ENCODE measurements around the gene PRKACA.
"Not testable (repeated sequence)": the region's sequence is repeated elsewhere in the genome, so short reads cannot be mapped to it uniquely, and the experiment has no call there.

Gene PRKACA

GRCh38 chr19:14061751-14062557 is 55.6 kb downstream of the PRKACA start, which contains the start of gene PALM3:
PALM3 (minus strand) TSS chr19:14062076; CDS start chr19:14061980, 96 bp downstream.
- no peak for DNase-seq

GRCh38 chr19:14061081-14061749 is 56.3 kb downstream of the PRKACA start:
- no peak for DNase-seq

DNA sequence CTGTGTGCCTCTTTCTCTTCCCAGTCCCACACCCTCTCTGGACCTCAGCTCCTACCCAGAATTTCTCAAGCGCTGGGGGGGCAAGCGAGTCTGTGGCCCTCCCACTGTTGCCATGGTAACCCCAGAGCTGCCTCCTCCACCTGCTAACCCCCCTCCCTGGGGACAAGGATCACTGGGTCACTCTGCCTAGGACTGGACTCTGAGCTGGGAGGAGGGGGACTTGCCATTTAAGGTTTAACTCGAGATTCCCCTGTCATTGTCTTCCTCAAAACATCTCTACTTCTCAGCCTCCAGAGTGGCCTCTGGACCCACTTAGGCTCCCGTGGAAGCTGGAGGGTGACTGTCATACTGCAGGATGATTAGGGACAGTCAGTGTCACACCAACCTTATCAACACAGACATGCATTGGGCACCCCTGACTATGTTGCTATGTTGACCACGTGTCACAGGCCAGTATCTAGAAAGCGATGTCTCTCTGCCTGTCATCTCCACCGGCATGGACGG is 57.9 kb downstream of the PRKACA start:
- DNase-seq: no peak

DNA sequence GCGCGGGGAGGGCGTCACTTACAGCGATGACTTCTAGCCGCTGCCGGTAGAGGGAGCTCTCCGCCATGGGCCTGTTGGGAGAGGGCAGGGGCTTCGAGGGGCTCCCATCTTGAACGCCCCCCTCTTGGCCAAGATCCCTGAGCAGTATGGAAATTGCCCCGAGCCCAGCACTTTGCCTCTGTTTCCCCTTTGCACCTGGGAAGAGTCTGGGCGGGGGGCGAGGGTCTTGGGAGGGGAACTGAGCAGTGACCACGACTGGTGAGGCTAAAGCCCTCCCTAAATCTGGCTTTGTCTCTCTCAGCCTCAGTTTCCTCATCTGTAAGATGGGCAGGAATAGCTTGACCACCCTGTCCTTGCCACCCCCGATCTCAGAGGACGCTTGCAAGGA is 58.5 kb downstream of the PRKACA start:
- DNase-seq: no peak

GRCh38 chr19:14058182-14059092 is 59.1 kb downstream of the PRKACA start:
- no peak for DNase-seq

GRCh38 chr19:14056741-14057356 is 60.7 kb downstream of the PRKACA start:
- no peak for DNase-seq

- DNase-seq: no peak
Measured at GRCh38 chr19:14056069-14056666, 61.4 kb downstream of the PRKACA start.

DNA sequence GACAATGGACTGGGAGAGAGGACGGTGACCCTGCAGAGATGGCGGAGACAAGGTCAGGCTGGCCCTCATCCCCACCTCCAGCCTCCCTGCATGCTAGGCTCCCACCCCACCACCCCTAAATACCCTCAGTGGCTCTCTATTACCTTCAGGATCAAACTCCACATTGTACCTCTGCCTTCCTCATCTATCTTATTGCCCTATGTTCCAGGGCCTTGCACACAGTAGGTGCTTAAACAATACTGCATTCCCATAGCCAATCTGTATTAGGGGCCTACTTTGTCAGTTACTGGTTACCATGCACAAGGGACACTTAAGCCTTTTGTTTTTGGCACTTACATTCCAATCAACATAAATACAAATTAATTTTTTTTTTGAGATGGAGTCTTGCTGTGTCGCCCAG is 62.2 kb downstream of the PRKACA start:
- DNase-seq: no peak

- no peak for DNase-seq
Measured at GRCh38 chr19:14054721-14055120, 62.8 kb downstream of the PRKACA start.

DNA sequence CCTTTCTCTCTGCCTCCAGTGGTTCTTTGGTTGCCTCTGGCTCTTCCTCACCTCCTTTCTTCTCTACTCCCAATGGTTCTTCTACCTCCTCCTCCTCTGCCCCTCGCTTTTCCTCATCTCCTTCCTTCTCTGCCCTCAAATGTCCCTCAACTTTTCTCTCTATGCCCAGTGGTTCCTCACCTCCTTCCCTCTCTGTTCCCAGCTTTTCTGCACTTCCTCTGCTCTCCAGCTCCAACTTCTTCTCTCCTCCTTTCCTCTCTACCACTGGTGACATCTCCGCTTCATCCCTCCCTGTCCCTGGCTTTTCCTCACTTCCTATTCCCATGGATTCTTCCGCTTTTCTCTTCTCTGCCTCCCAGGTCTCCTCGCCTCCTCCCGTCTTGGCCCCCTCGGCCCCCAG is 63.5 kb downstream of the PRKACA start:
- DNase-seq: no peak

GRCh38 chr19:14053500-14053899 is 64.1 kb downstream of the PRKACA start:
- no peak for DNase-seq

DNA sequence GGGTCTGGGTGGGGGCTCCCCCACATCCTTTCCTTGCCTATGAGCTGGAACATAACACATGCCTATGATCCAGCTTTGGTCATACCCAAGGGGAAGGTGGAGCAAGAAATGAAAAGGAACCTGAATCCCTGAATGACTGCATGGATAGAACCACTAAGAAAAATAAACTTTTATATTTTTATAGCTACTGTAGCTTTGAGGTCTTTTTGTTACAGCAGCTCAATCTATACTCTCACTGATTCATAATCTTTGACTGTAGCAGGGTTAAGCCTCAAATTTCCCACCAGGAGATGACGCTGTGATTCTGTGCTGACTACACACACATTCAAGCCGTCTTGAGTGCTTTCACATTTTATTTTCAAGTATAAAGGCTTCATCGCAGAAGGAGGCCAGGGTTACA is 64.5 kb downstream of the PRKACA start:
- DNase-seq: no peak

DNA sequence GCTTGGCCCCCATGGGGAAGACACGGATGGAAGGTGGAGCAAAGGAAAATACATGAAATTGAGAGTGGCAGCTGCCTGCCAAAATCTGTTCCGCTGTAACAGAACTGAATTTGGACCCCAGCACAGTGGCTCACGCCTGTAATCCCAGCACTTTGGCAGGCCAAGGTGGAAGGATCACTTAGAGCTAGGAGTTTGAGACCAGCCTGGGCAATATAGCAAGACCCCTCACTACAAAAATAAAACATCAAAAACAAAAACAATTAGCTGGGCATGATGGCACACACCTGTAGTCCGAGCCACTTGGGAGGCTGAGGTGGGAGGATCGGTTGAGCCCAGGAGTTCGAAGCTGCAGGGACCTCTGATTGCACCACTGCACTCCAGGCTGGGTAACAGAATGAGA is 65.1 kb downstream of the PRKACA start:
- no peak for DNase-seq

GRCh38 chr19:14051980-14052379 is 65.6 kb downstream of the PRKACA start:
- DNase-seq: no peak

GRCh38 chr19:14050961-14051360 is 66.6 kb downstream of the PRKACA start:
- DNase-seq: not testable (repeated sequence)

DNA sequence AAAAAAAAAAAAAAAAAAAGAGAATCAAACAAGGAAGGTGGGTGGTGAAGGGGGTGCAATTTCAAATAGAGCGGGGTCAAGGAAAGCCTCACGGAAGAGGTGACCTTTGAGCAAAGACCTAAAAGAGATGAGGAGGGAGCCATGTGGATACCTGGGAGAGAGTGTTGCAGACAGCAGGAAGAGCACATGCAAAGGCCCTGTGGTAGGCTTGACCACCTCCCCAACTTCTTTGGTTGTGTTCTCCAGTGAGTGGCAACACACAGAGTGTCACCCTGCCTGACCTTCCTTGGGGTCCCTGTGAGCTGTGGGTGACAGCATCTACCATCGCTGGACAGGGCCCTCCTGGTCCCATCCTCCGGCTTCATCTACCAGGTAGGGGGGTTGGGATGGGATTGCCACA is 67.0 kb downstream of the PRKACA start:
- no peak for DNase-seq

- DNase-seq: no peak
Measured at GRCh38 chr19:14048443-14049153, 69.0 kb downstream of the PRKACA start.

DNA sequence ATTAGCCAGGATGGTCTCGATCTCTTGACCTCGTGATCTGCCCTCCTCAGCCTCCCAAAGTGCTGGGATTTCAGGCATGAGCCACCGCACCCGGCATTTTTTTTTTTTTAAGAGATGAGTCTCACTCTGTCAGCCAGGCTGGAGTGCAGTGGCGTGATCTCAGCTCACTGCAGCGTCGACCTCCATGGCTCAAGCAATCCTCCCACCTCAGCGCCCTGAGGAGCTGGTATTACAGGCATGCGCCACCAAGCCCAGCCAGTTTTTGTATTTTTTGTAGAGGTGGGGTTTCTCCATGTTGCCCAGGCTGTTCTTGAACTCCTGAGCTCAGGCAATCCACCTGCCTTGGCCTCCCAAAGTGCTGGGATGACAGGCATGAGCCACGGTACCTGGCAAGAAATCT is 69.7 kb downstream of the PRKACA start:
- DNase-seq: not testable (repeated sequence)

DNA sequence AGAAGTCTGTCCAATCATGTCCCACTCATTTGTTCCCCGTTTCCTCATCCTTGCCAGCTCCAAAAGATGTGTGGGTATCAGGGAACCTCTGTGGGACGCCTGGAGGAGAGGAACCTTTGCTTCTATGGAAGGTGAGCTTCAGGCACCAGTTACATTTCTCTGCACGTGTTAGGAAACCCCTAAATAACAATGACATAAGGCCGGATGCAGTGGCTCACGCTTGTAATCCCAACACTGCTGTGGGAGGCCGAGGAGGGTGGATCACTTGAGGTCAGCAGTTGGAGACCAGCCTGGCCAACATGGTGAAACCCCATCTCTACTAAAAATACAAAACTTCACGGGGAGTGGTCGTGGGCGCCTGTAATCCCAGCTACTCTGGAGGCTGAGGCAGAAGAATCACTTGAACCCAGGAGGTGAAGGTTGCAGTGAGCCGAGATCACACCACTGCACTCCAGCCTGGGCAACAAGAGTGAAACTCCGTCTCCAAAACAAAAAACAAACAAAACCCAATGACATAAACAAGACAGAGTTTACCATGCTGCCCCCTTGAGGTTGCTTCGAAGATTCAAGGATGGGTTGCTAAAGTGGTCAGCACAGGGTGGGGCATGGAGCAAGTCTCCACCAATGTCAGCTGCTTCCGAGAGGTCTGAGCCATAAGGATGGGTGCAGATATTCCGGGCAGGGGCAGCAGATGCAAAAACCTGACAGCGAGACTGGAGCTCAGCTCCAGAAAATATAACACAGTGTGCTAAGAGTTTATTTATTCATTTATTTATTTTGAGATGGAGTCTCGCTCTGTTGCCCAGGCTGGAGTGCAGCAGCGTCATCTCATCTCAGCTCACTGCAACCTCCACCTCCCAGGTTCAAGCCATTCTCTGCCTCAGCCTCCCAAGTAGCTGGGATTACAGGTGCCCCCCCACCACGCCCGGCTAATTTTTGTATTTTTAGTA is 74.6 kb downstream of the PRKACA start:
- not testable (repeated sequence) for DNase-seq
